SW 1271 (cell line): ENCODE measurements around the gene LHFPL2.
"Not testable (repeated sequence)": the region's sequence is repeated elsewhere in the genome, so short reads cannot be mapped to it uniquely, and the experiment has no call there.

Source experiments
- DNase-seq, 2 experiments: peaks; one replicate each; lab custom pipeline; 2025; lab: John Stamatoyannopoulos, UW

LHFPL2 gene

GRCh38 chr5:78666975-78667374 lies 18.4 kb upstream of the LHFPL2 start:
- not testable (repeated sequence) for DNase-seq

- DNase-seq = no peak
Measured at GRCh38 chr5:78666041-78666444, 17.5 kb upstream of the LHFPL2 start.

GRCh38 chr5:78665534-78665933 lies 17.0 kb upstream of the LHFPL2 start:
- no peak for DNase-seq

GRCh38 chr5:78662323-78662722 lies 13.8 kb upstream of the LHFPL2 start:
- no peak for DNase-seq

- DNase-seq = no peak
Measured at GRCh38 chr5:78661691-78662090, 13.1 kb upstream of the LHFPL2 start.

GRCh38 chr5:78661044-78661443 lies 12.5 kb upstream of the LHFPL2 start:
- DNase-seq = no peak

GRCh38 chr5:78660401-78660800 lies 11.8 kb upstream of the LHFPL2 start:
- no peak for DNase-seq

- DNase-seq = no peak
Measured at GRCh38 chr5:78659714-78660113, 11.1 kb upstream of the LHFPL2 start.

- no peak for DNase-seq
Measured at GRCh38 chr5:78659114-78659513, 10.5 kb upstream of the LHFPL2 start.

GRCh38 chr5:78657201-78657600 lies 8.6 kb upstream of the LHFPL2 start:
- no peak for DNase-seq

- DNase-seq = no peak
Measured at GRCh38 chr5:78655746-78656290, 7.2 kb upstream of the LHFPL2 start.

GRCh38 chr5:78654386-78654785 lies 5.8 kb upstream of the LHFPL2 start:
- no peak for DNase-seq

- DNase-seq = no peak
Measured at GRCh38 chr5:78653681-78654366, 5.3 kb upstream of the LHFPL2 start.

GRCh38 chr5:78653031-78653430 lies 4.5 kb upstream of the LHFPL2 start:
- no peak for DNase-seq

GRCh38 chr5:78651468-78651867 lies 2.9 kb upstream of the LHFPL2 start:
- no peak for DNase-seq

- no peak for DNase-seq
Measured at GRCh38 chr5:78650531-78650930, 2.0 kb upstream of the LHFPL2 start.

GRCh38 chr5:78649861-78650496 lies 1.4 kb upstream of the LHFPL2 start:
- DNase-seq = no peak

- peak in 1 of 2 experiments; percentile 25 for DNase-seq
Measured at GRCh38 chr5:78649211-78649695, 681 bp upstream of the LHFPL2 start.

- peak in 1 of 2 experiments; percentile 15 for DNase-seq
Measured at GRCh38 chr5:78647838-78648358, 674 bp downstream of the LHFPL2 start.

GRCh38 chr5:78647351-78647818 lies 1.2 kb downstream of the LHFPL2 start:
- peak in 1 of 2 experiments; percentile 38 for DNase-seq

GRCh38 chr5:78644741-78645300 lies 3.8 kb downstream of the LHFPL2 start:
- no peak for DNase-seq

- DNase-seq = no peak
Measured at GRCh38 chr5:78644129-78644528, 4.4 kb downstream of the LHFPL2 start.

- no peak for DNase-seq
Measured at GRCh38 chr5:78642701-78643100, 5.9 kb downstream of the LHFPL2 start.
